Activated CD4-positive, alpha-beta T cell treated with anti-CD3 and anti-CD28 coated beads for 36 hours (primary cell): ENCODE data around the gene KIRREL3. TPM values are rescaled to one million over a fixed set of nuclear protein-coding genes. Genes with fewer than 3 reads are reported as not detected.

Experiments
- ATAC-seq: fragments of 200-7000 bp; cut with Tn5 transposase; one replicate; pipeline ENCODE4 v1.10.0; 2021; ENCODE audit warnings: mild to moderate bottlenecking, moderate library complexity
- CTCF ChIA-PET: fragments of 350-600 bp; sonication (Branson Sonifier 250); formaldehyde crosslinking; loops from one replicate; lab custom pipeline; 2021; ENCODE audit warnings: antibody characterized with exemption; lab: Charles Lee
- POLR2A ChIA-PET: fragments of 350-600 bp; sonication (Branson Sonifier 250); formaldehyde crosslinking; loops from one replicate; lab custom pipeline; 2021; ENCODE audit warnings: antibody characterized with exemption, inconsistent platforms; lab: Charles Lee
- DNase-seq: peaks from one replicate; pipeline ENCODE4 v3.0.0-alpha.2; 2020
- H3K27ac Mint-ChIP-seq: one replicate; pipeline ENCODE4 v1.8.0; 2021; ENCODE audit warnings: mixed read lengths
- H3K27me3 Mint-ChIP-seq: one replicate; pipeline ENCODE4 v1.8.0; 2021; ENCODE audit warnings: mixed read lengths
- H3K36me3 Mint-ChIP-seq: one replicate; pipeline ENCODE4 v1.8.0; 2021; ENCODE audit warnings: low read depth, mixed read lengths
- H3K4me1 Mint-ChIP-seq: one replicate; pipeline ENCODE4 v1.8.0; 2021; ENCODE audit warnings: mixed read lengths
- H3K4me3 Mint-ChIP-seq: one replicate; pipeline ENCODE4 v1.8.0; 2021; ENCODE audit warnings: mild to moderate bottlenecking, moderate library complexity, mixed read lengths
- H3K9me3 Mint-ChIP-seq: one replicate; pipeline ENCODE4 v1.8.0; 2021; ENCODE audit warnings: low read depth, mixed read lengths
- intact Hi-C, 2 experiments: fragments of 100-400 bp; cut with DNase I in 1 of 2; cut with micrococcal nuclease in 1 of 2; formaldehyde crosslinking; loops; one replicate each; pipeline versions ENCODE4 v1.14.2 to v1.15.1; 2022 to 2024; cut with DNase I, micrococcal nuclease
- total RNA-seq, 2 experiments: library from RNA; stranded (reverse); gene quantifications; one replicate each; pipeline ENCODE4 v1.2.3, GENCODE V29; 2021

Gene KIRREL3
- total RNA-seq, 2 experiments from 2014 or later, result not detected

- intact Hi-C loops, result no loop called here
- ChIA-PET CTCF (interaction anchor here (0.7 to 1.8 kb wide), 2 partner anchors 121 to 176 kb away, joined by 3 to 6 read pairs; no protein-coding TSS in a partner anchor), POLR2A (no interaction called here)
- H3K27ac Mint-ChIP-seq, result no peak overlapping the region
- no peaks in the 10 kb centered on the region for H3K36me3 Mint-ChIP-seq
- DNase-seq, result no peak
- ATAC-seq, result no peak
- H3K27me3 Mint-ChIP-seq, result no peaks in the 10 kb centered on the region
- no peaks in the 10 kb centered on the region for H3K4me1 Mint-ChIP-seq
- no peaks in the 10 kb centered on the region for H3K9me3 Mint-ChIP-seq
- no peak overlapping the region for H3K4me3 Mint-ChIP-seq
Observed at GRCh38 chr11:126432065-126432461, 568.5 kb downstream of the KIRREL3 start.

GRCh38 chr11:126431401-126432064, 569.0 kb downstream of the KIRREL3 start:
- no peaks in the 10 kb centered on the region for H3K36me3 Mint-ChIP-seq
- DNase-seq, result no peak
- ChIA-PET CTCF (interaction anchor here (0.7 to 1.0 kb wide), 2 partner anchors 10 to 176 kb away, joined by 3 to 4 read pairs; no protein-coding TSS in a partner anchor), POLR2A (no interaction called here)
- H3K27ac Mint-ChIP-seq, result no peak overlapping the region
- no peak for ATAC-seq
- H3K9me3 Mint-ChIP-seq, result no peaks in the 10 kb centered on the region
- intact Hi-C loops, result no loop called here
- no peaks in the 10 kb centered on the region for H3K27me3 Mint-ChIP-seq
- no peak overlapping the region for H3K4me3 Mint-ChIP-seq
- no peaks in the 10 kb centered on the region for H3K4me1 Mint-ChIP-seq

- no peak overlapping the region for H3K27ac Mint-ChIP-seq
- H3K27me3 Mint-ChIP-seq, result no peaks in the 10 kb centered on the region
- CTCF ChIA-PET, result interaction anchor here (1.0 kb wide), 1 partner anchor 9 kb away, joined by 4 read pairs; no protein-coding TSS in a partner anchor
- H3K4me1 Mint-ChIP-seq, result no peaks in the 10 kb centered on the region
- no peaks in the 10 kb centered on the region for H3K36me3 Mint-ChIP-seq
- POLR2A ChIA-PET, result no interaction called here
- ATAC-seq, result no peak
- H3K4me3 Mint-ChIP-seq, result no peak overlapping the region
- intact Hi-C loops, result no loop called here
- DNase-seq, result no peak
- no peaks in the 10 kb centered on the region for H3K9me3 Mint-ChIP-seq
Observed at GRCh38 chr11:126430581-126431335, 569.8 kb downstream of the KIRREL3 start.

- Mint-ChIP-seq H3K27ac (no peak overlapping the region), H3K27me3 (no peaks in the 10 kb centered on the region), H3K9me3 (no peaks in the 10 kb centered on the region), H3K4me1 (no peaks in the 10 kb centered on the region), H3K36me3 (no peaks in the 10 kb centered on the region), H3K4me3 (no peak overlapping the region)
- DNase-seq (no peak), ATAC-seq (no peak)
- intact Hi-C loops, result no loop called here
- CTCF ChIA-PET, result interaction anchor here (0.7 to 1.0 kb wide), 2 partner anchors 16 to 109 kb away, joined by 3 to 4 read pairs; no protein-coding TSS in a partner anchor
- POLR2A ChIA-PET, result no interaction called here
Observed at GRCh38 chr11:126426820-126427749, 573.5 kb downstream of the KIRREL3 start.

- no peaks in the 10 kb centered on the region for H3K4me1 Mint-ChIP-seq
- no peak for DNase-seq
- ChIA-PET POLR2A (no interaction called here), CTCF (interaction anchor here (1.0 kb wide), 1 partner anchor 108 kb away, joined by 3 read pairs; no protein-coding TSS in a partner anchor)
- H3K36me3 Mint-ChIP-seq, result no peaks in the 10 kb centered on the region
- no peaks in the 10 kb centered on the region for H3K9me3 Mint-ChIP-seq
- no peak for ATAC-seq
- intact Hi-C loops, result no loop called here
- no peak overlapping the region for H3K27ac Mint-ChIP-seq
- H3K4me3 Mint-ChIP-seq, result no peak overlapping the region
- no peaks in the 10 kb centered on the region for H3K27me3 Mint-ChIP-seq
Observed at GRCh38 chr11:126426106-126426505, 574.5 kb downstream of the KIRREL3 start.

- no peaks in the 10 kb centered on the region for H3K27me3 Mint-ChIP-seq
- no peak overlapping the region for H3K27ac Mint-ChIP-seq
- H3K4me1 Mint-ChIP-seq, result peaks cover 2% of the 10 kb centered on the region
- no peak overlapping the region for H3K4me3 Mint-ChIP-seq
- intact Hi-C loops, result no loop called here
- ATAC-seq (no peak), DNase-seq (no peak)
- POLR2A ChIA-PET, result no interaction called here
- no peaks in the 10 kb centered on the region for H3K9me3 Mint-ChIP-seq
- no peaks in the 10 kb centered on the region for H3K36me3 Mint-ChIP-seq
- CTCF ChIA-PET, result no interaction called here
Observed at GRCh38 chr11:126424471-126425039, 576.0 kb downstream of the KIRREL3 start.

- H3K27ac Mint-ChIP-seq, result no peak overlapping the region
- H3K4me1 Mint-ChIP-seq, result peaks cover 2% of the 10 kb centered on the region
- no peaks in the 10 kb centered on the region for H3K9me3 Mint-ChIP-seq
- intact Hi-C loops, result no loop called here
- no peaks in the 10 kb centered on the region for H3K27me3 Mint-ChIP-seq
- CTCF ChIA-PET, result interaction anchor here (0.5 kb wide), 2 partner anchors 41 to 84 kb away, joined by 3 read pairs; no protein-coding TSS in a partner anchor
- POLR2A ChIA-PET, result interaction anchor here (0.6 kb wide), 1 partner anchor 320 kb away, joined by 3 read pairs; no protein-coding TSS in a partner anchor
- no peak overlapping the region for H3K4me3 Mint-ChIP-seq
- no peaks in the 10 kb centered on the region for H3K36me3 Mint-ChIP-seq
- no peak for DNase-seq
- ATAC-seq, result no peak
Observed at GRCh38 chr11:126423743-126424142, 576.8 kb downstream of the KIRREL3 start.

GRCh38 chr11:126423154-126423553, 577.4 kb downstream of the KIRREL3 start:
- H3K27me3 Mint-ChIP-seq, result no peaks in the 10 kb centered on the region
- H3K9me3 Mint-ChIP-seq, result no peaks in the 10 kb centered on the region
- H3K36me3 Mint-ChIP-seq, result no peaks in the 10 kb centered on the region
- ChIA-PET CTCF (interaction anchor here (0.8 kb wide), 1 partner anchor 65 kb away, joined by 3 read pairs; no protein-coding TSS in a partner anchor), POLR2A (interaction anchor here (0.6 kb wide), 1 partner anchor 320 kb away, joined by 3 read pairs; no protein-coding TSS in a partner anchor)
- intact Hi-C loops, result no loop called here
- no peak overlapping the region for H3K27ac Mint-ChIP-seq
- DNase-seq (no peak), ATAC-seq (no peak)
- peaks cover 2% of the 10 kb centered on the region for H3K4me1 Mint-ChIP-seq
- no peak overlapping the region for H3K4me3 Mint-ChIP-seq

GRCh38 chr11:126422446-126422845, 578.1 kb downstream of the KIRREL3 start:
- Mint-ChIP-seq H3K36me3 (no peaks in the 10 kb centered on the region), H3K4me3 (no peak overlapping the region), H3K27me3 (no peaks in the 10 kb centered on the region), H3K4me1 (peaks cover 2% of the 10 kb centered on the region), H3K27ac (no peak overlapping the region), H3K9me3 (no peaks in the 10 kb centered on the region)
- no peak for ATAC-seq
- intact Hi-C loops, result no loop called here
- ChIA-PET CTCF (no interaction called here), POLR2A (no interaction called here)
- no peak for DNase-seq

GRCh38 chr11:126421271-126421671, 579.3 kb downstream of the KIRREL3 start:
- peaks cover 3% of the 10 kb centered on the region for H3K4me1 Mint-ChIP-seq
- POLR2A ChIA-PET, result no interaction called here

More at GRCh38 chr11:126421271-126421671, 579.3 kb downstream of the KIRREL3 start:
- H3K27ac Mint-ChIP-seq, result no peak overlapping the region
- no peaks in the 10 kb centered on the region for H3K9me3 Mint-ChIP-seq
- DNase-seq (no peak), ATAC-seq (no peak)
- no peaks in the 10 kb centered on the region for H3K27me3 Mint-ChIP-seq
- H3K4me3 Mint-ChIP-seq, result no peak overlapping the region
- CTCF ChIA-PET, result interaction anchor here (0.6 to 1.0 kb wide), 2 partner anchors 10 to 95 kb away, joined by 3 to 4 read pairs; no protein-coding TSS in a partner anchor
- H3K36me3 Mint-ChIP-seq, result no peaks in the 10 kb centered on the region
- intact Hi-C loops, result no loop called here
